ENCODE measurements around the gene TBCB.

TBCB gene

GRCh38 chr19:36139473-36140303, 24.4 kb downstream of the TBCB start, which contains the start of gene CAPNS1 (continued):
- TF ChIP-seq KLF10 (tag by site-specific recombination; IDR thresholded peaks at IDR 0.05) (peak; percentile 95), ZNF311 (tag by site-specific recombination; IDR thresholded peaks at IDR 0.05; ENCODE audit: borderline replicate concordance) (no peak), ZNF624 (tag by site-specific recombination; IDR thresholded peaks at IDR 0.05) (no peak), ZNF747 (tag by site-specific recombination; IDR thresholded peaks at IDR 0.05) (no peak), SETDB1 (IDR thresholded peaks at IDR 0.05; ENCODE audit: insufficient read length, low read length) (no peak), ZSCAN23 (tag by site-specific recombination; IDR thresholded peaks at IDR 0.05) (peak; percentile 62; the same call in 1 of the 2 replicates), ZNF362 (tag by site-specific recombination; IDR thresholded peaks at IDR 0.05) (no peak), BCL11A (tag by site-specific recombination; IDR thresholded peaks at IDR 0.05; ENCODE audit: low read depth) (peak; percentile 100), YY1 (tag by site-specific recombination; IDR thresholded peaks at IDR 0.05) (peak; percentile 71), CTCF (tag by site-specific recombination; IDR thresholded peaks at IDR 0.05) (peak; percentile 94), SALL2 (tag by site-specific recombination; IDR thresholded peaks at IDR 0.05; ENCODE audit: borderline replicate concordance) (no peak), ZEB2 (tag by site-specific recombination; IDR thresholded peaks at IDR 0.05) (peak; percentile 99), GFI1B (tag by site-specific recombination; IDR thresholded peaks at IDR 0.05) (peak; percentile 78; the same call in 1 of the 2 replicates), ZFHX2 (tag by site-specific recombination; conservative IDR thresholded peaks at IDR 0.05) (peak; percentile 70), ZFP3 (tag by site-specific recombination; IDR thresholded peaks at IDR 0.05; ENCODE audit: low read depth) (no peak), ZNF121 (tag by site-specific recombination; IDR thresholded peaks at IDR 0.05) (no peak), ZFP41 (tag by site-specific recombination; IDR thresholded peaks at IDR 0.05; ENCODE audit: borderline replicate concordance) (no peak), ZSCAN16 (tag by site-specific recombination; IDR thresholded peaks at IDR 0.05) (0 out of 2 replicates have a peak, but pooled peaks have one; percentile 45), ZBTB44 (tag by site-specific recombination; IDR thresholded peaks at IDR 0.05) (peak; percentile 96), ZNF302 (tag by site-specific recombination; IDR thresholded peaks at IDR 0.05; ENCODE audit: low read depth) (no peak), ZNF391 (tag by site-specific recombination; IDR thresholded peaks at IDR 0.05; ENCODE audit: borderline replicate concordance, low read depth) (peak; percentile 69; the same call in 1 of the 2 replicates)
- TF ChIP-seq, protein P1, sequence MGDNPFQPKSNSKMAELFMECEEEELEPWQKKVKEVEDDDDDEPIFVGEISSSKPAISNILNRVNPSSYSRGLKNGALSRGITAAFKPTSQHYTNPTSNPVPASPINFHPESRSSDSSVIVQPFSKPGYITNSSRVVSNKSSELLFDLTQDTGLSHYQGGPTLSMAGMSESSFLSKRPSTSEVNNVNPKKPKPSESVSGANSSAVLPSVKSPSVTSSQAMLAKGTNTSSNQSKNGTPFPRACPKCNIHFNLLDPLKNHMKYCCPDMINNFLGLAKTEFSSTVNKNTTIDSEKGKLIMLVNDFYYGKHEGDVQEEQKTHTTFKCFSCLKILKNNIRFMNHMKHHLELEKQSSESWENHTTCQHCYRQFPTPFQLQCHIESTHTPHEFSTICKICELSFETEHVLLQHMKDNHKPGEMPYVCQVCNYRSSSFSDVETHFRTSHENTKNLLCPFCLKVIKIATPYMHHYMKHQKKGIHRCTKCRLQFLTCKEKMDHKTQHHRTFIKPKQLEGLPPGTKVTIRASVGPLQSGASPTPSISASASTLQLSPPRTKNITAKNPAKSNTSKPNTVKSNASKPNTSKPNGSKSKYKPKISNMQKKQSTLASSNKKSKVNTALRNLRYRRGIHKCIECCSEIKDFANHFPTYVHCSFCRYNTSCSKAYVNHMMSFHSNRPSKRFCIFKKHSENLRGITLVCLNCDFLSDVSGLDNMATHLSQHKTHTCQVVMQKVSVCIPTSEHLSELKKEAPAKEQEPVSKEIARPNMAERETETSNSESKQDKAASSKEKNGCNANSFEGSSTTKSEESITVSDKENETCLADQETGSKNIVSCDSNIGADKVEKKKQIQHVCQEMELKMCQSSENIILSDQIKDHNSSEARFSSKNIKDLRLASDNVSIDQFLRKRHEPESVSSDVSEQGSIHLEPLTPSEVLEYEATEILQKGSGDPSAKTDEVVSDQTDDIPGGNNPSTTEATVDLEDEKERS (tag by site-specific recombination; IDR thresholded peaks at IDR 0.05) = no peak
- TF ChIP-seq, protein P2, sequence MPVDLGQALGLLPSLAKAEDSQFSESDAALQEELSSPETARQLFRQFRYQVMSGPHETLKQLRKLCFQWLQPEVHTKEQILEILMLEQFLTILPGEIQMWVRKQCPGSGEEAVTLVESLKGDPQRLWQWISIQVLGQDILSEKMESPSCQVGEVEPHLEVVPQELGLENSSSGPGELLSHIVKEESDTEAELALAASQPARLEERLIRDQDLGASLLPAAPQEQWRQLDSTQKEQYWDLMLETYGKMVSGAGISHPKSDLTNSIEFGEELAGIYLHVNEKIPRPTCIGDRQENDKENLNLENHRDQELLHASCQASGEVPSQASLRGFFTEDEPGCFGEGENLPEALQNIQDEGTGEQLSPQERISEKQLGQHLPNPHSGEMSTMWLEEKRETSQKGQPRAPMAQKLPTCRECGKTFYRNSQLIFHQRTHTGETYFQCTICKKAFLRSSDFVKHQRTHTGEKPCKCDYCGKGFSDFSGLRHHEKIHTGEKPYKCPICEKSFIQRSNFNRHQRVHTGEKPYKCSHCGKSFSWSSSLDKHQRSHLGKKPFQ (tag by site-specific recombination; IDR thresholded peaks at IDR 0.05) = peak; percentile 87
- TF ChIP-seq, protein P3, sequence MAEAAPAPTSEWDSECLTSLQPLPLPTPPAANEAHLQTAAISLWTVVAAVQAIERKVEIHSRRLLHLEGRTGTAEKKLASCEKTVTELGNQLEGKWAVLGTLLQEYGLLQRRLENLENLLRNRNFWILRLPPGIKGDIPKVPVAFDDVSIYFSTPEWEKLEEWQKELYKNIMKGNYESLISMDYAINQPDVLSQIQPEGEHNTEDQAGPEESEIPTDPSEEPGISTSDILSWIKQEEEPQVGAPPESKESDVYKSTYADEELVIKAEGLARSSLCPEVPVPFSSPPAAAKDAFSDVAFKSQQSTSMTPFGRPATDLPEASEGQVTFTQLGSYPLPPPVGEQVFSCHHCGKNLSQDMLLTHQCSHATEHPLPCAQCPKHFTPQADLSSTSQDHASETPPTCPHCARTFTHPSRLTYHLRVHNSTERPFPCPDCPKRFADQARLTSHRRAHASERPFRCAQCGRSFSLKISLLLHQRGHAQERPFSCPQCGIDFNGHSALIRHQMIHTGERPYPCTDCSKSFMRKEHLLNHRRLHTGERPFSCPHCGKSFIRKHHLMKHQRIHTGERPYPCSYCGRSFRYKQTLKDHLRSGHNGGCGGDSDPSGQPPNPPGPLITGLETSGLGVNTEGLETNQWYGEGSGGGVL (tag by site-specific recombination; IDR thresholded peaks at IDR 0.05) = peak; percentile 62
- TF ChIP-seq, protein P4, sequence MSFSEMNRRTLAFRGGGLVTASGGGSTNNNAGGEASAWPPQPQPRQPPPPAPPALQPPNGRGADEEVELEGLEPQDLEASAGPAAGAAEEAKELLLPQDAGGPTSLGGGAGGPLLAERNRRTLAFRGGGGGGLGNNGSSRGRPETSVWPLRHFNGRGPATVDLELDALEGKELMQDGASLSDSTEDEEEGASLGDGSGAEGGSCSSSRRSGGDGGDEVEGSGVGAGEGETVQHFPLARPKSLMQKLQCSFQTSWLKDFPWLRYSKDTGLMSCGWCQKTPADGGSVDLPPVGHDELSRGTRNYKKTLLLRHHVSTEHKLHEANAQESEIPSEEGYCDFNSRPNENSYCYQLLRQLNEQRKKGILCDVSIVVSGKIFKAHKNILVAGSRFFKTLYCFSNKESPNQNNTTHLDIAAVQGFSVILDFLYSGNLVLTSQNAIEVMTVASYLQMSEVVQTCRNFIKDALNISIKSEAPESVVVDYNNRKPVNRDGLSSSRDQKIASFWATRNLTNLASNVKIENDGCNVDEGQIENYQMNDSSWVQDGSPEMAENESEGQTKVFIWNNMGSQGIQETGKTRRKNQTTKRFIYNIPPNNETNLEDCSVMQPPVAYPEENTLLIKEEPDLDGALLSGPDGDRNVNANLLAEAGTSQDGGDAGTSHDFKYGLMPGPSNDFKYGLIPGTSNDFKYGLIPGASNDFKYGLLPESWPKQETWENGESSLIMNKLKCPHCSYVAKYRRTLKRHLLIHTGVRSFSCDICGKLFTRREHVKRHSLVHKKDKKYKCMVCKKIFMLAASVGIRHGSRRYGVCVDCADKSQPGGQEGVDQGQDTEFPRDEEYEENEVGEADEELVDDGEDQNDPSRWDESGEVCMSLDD (tag by site-specific recombination; IDR thresholded peaks at IDR 0.05) = peak; percentile 98

Measured in HEK293 (cell line).